SU-DHL-6 (cell line): ENCODE data around the gene CIAO2B.

Source experiments
- CTCF ChIP-seq: fragments of 200-600 bp; sonication (generic); IDR thresholded peaks from one replicate; pipeline ENCODE4 v1.5.1; 2017; ENCODE audit warnings: antibody characterized with exemption, mild to moderate bottlenecking, low read length, moderate library complexity; ENCODE audit not compliant: insufficient read depth, poor library complexity, severe bottlenecking
- EZH2phosphoT487 ChIP-seq: fragments of 200-600 bp; sonication (generic), shearing (Covaris generic); conservative IDR thresholded peaks from 2 replicates; pipeline ENCODE4 v1.6.1; 2018; ENCODE audit warnings: mild to moderate bottlenecking, antibody characterized with exemption, low read length, moderate library complexity, mixed read lengths

DNA sequence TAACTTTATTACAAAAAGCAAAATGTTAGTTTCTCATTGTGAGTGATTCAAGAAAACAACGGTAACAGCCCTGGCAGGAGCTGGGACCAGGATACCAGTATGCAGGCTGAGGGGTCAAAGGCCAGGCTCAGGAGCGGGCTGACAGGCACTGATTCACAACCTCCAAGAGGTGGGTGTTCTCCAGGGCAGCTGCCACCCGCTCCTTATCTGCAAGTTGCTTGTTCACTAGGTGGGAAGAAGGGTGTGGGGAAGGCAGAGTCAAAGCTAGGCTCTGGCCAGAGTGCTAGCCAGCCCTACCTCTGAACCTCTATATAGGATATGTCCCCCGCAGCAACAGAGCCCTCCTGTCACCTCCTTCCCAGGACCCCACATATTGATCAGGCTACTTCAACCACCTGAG lies 2.1 kb downstream of the CIAO2B start:
- no peak for TF ChIP-seq EZH2phosphoT487
- no peak for TF ChIP-seq CTCF
